Loucy (cell line): ENCODE results near the gene ULK3.
A peak's percentile ranks its signal among the peaks of the same experiment; 100 is the strongest.

Experiments used
- H2AFZ ChIP-seq: fragments of 200-600 bp; sonication (generic); 2 replicates; pipeline ENCODE4 v1.6.0; 2016; ENCODE audit warnings: antibody characterized with exemption, mild to moderate bottlenecking, low read length, moderate library complexity
- H3F3A ChIP-seq: fragments of 200-600 bp; 2 replicates; pipeline ENCODE4 v1.6.0; 2016; ENCODE audit warnings: antibody characterized with exemption, low read depth, mild to moderate bottlenecking
- H3K27me3 ChIP-seq: fragments of 200-600 bp; sonication (generic); 2 replicates; pipeline ENCODE4 v1.6.1; 2014; ENCODE audit warnings: low read length, mild to moderate bottlenecking; ENCODE audit not compliant: insufficient read depth, poor library complexity, severe bottlenecking
- H3K36me3 ChIP-seq: fragments of 200-600 bp; sonication (generic); 2 replicates; pipeline ENCODE4 v1.6.1; 2016; ENCODE audit warnings: low read length; ENCODE audit not compliant: insufficient read depth
- H3K4me1 ChIP-seq: fragments of 200-600 bp; sonication (generic); 2 replicates; pipeline ENCODE4 v1.5.1; 2014; ENCODE audit warnings: low read length, mild to moderate bottlenecking; ENCODE audit not compliant: insufficient read depth, poor library complexity, severe bottlenecking
- H3K4me2 ChIP-seq: fragments of 200-600 bp; sonication (generic); 2 replicates; pipeline ENCODE4 v1.6.0; 2014; ENCODE audit warnings: antibody characterized with exemption, low read length, low read depth, mild to moderate bottlenecking; ENCODE audit not compliant: poor library complexity, severe bottlenecking
- H3K4me3 ChIP-seq: fragments of 200-600 bp; sonication (generic); 2 replicates; pipeline ENCODE4 v1.5.1; 2014; ENCODE audit warnings: low read length, mild to moderate bottlenecking, mixed read lengths; ENCODE audit not compliant: poor library complexity, severe bottlenecking
- H3K79me2 ChIP-seq: fragments of 200-600 bp; sonication (generic); 2 replicates; pipeline ENCODE4 v1.6.1; 2014; ENCODE audit warnings: low read length; ENCODE audit not compliant: insufficient read depth
- H3K9ac ChIP-seq: fragments of 200-600 bp; sonication (generic); 2 replicates; pipeline ENCODE4 v1.6.0; 2014; ENCODE audit warnings: mild to moderate bottlenecking, low read depth, low read length, moderate library complexity; ENCODE audit not compliant: poor library complexity, severe bottlenecking
- H3K9me2 ChIP-seq: fragments of 200-600 bp; sonication (generic); replicated peaks from 2 replicates; pipeline ENCODE4 v1.6.1; 2016; ENCODE audit warnings: low read depth, low read length, mixed read lengths
- H3K9me3 ChIP-seq: fragments of 200-600 bp; sonication (generic); 2 replicates; pipeline ENCODE4 v1.6.1; 2014; ENCODE audit warnings: mild to moderate bottlenecking, antibody characterized with exemption, low read length, low read depth; ENCODE audit not compliant: insufficient read depth
- H4K20me1 ChIP-seq: fragments of 200-600 bp; sonication (generic); 2 replicates; pipeline ENCODE4 v1.6.0; 2014; ENCODE audit warnings: antibody characterized with exemption, low read length, mild to moderate bottlenecking; ENCODE audit not compliant: insufficient read depth, poor library complexity, severe bottlenecking
- CTCF ChIP-seq: fragments of 200-600 bp; sonication (generic); conservative IDR thresholded peaks from 2 replicates; pipeline ENCODE4 v1.5.1; 2014; ENCODE audit warnings: mild to moderate bottlenecking, antibody characterized with exemption, low read length
- EZH2phosphoT487 ChIP-seq: fragments of 200-600 bp; IDR thresholded peaks from 2 replicates; pipeline ENCODE4 v1.6.1; 2018; ENCODE audit warnings: antibody characterized with exemption, mild to moderate bottlenecking, moderate library complexity, borderline replicate concordance

ULK3 gene

GRCh38 chr15:74890665-74890960 lies 47.7 kb upstream of the ULK3 start:
- no peak for TF ChIP-seq EZH2phosphoT487
- no peak for TF ChIP-seq CTCF
- H2AFZ ChIP-seq: peak overlapping the region; percentile 77; the same call in 1 of the 2 replicates

GRCh38 chr15:74889883-74890664 lies 47.1 kb upstream of the ULK3 start, which contains the start of gene MPI:
Gene MPI, plus strand, starts transcription at chr15:74890042. Its CDS starts 32 bp downstream, at chr15:74890074.
- no peaks in the 10 kb centered on the region for H3K36me3 ChIP-seq
- H3K4me1 ChIP-seq: peaks cover 19% of the 10 kb centered on the region
- peak within 1 kb of the TSS; percentile 77 for H2AFZ ChIP-seq
- no peaks in the 10 kb centered on the region for H3F3A ChIP-seq
- no peaks in the 10 kb centered on the region for H3K27me3 ChIP-seq
- H3K9me3 ChIP-seq: no peaks in the 10 kb centered on the region
- TF ChIP-seq CTCF (no peak), EZH2phosphoT487 (no peak)
- H3K4me3 ChIP-seq: peak within 1 kb of the TSS; percentile 85
- H3K9me2 ChIP-seq: no peaks in the 10 kb centered on the region
- no peaks in the 10 kb centered on the region for H4K20me1 ChIP-seq
- peak within 1 kb of the TSS; percentile 64 for H3K4me2 ChIP-seq
- H3K79me2 ChIP-seq: peaks cover 18% of the 10 kb centered on the region
- peak within 1 kb of the TSS; percentile 90 for H3K9ac ChIP-seq

More at GRCh38 chr15:74890665-74890960, 47.7 kb upstream of the ULK3 start:
- H3K27me3 ChIP-seq: no peaks in the 10 kb centered on the region
- H3K9ac ChIP-seq: peak overlapping the region; percentile 90
- H3F3A ChIP-seq: no peaks in the 10 kb centered on the region
- no peaks in the 10 kb centered on the region for H3K36me3 ChIP-seq
- no peaks in the 10 kb centered on the region for H3K9me2 ChIP-seq
- H3K79me2 ChIP-seq: peaks cover 18% of the 10 kb centered on the region
- H3K4me1 ChIP-seq: peaks cover 19% of the 10 kb centered on the region
- no peaks in the 10 kb centered on the region for H3K9me3 ChIP-seq
- H4K20me1 ChIP-seq: no peaks in the 10 kb centered on the region
- H3K4me2 ChIP-seq: peak overlapping the region; percentile 64
- H3K4me3 ChIP-seq: peak overlapping the region; percentile 85

GRCh38 chr15:74889390-74889882 lies 46.5 kb upstream of the ULK3 start:
- Histone ChIP-seq H4K20me1 (no peaks in the 10 kb centered on the region), H3K9me3 (no peaks in the 10 kb centered on the region), H3K36me3 (no peaks in the 10 kb centered on the region), H3K4me3 (peak overlapping the region; percentile 85), H3K79me2 (peaks cover 18% of the 10 kb centered on the region), H3K9me2 (no peaks in the 10 kb centered on the region), H2AFZ (peak overlapping the region; percentile 77), H3K27me3 (no peaks in the 10 kb centered on the region), H3K9ac (peak overlapping the region; percentile 90), H3K4me1 (peaks cover 19% of the 10 kb centered on the region), H3K4me2 (peak overlapping the region; percentile 64), H3F3A (no peaks in the 10 kb centered on the region)
- TF ChIP-seq EZH2phosphoT487: no peak
- no peak for TF ChIP-seq CTCF
